OCI-LY7 (cell line): ENCODE measurements around the gene MRPS18A.

Source experiments
- EZH2phosphoT487 ChIP-seq: fragments of 200-600 bp; sonication (generic); IDR thresholded peaks from 2 replicates; pipeline ENCODE4 v1.6.1; 2018; ENCODE audit warnings: low read depth, borderline replicate concordance, mild to moderate bottlenecking, mixed run types, antibody characterized with exemption, low read length, moderate library complexity, mixed read lengths
- TF ChIP-seq, protein P1 (sequence below): fragments of 200-600 bp; sonication (generic); conservative IDR thresholded peaks from 2 replicates; pipeline ENCODE4 v1.5.1; 2014; ENCODE audit warnings: mild to moderate bottlenecking, antibody characterized with exemption, low read length, moderate library complexity, mixed read lengths

DNA sequence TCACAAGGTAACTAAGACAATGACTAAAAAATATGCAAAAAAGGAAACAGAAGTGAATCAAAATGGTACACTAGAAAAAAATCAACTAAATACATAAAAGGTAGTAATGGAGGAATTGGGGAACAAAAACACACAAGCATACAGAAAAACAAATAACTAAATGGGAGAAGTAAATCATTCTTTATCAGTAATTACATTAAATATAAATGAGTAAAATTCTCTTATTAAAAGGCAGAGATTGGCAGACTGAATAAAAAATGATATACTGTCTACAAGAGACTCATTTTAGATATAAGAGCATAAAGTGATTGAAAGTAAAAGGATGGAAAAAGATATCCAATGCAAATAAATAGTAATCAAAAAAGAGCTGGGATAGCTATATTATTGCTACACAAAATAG, 43.0 kb upstream of the MRPS18A start:
- no peak for TF ChIP-seq EZH2phosphoT487
- TF ChIP-seq, protein P1, sequence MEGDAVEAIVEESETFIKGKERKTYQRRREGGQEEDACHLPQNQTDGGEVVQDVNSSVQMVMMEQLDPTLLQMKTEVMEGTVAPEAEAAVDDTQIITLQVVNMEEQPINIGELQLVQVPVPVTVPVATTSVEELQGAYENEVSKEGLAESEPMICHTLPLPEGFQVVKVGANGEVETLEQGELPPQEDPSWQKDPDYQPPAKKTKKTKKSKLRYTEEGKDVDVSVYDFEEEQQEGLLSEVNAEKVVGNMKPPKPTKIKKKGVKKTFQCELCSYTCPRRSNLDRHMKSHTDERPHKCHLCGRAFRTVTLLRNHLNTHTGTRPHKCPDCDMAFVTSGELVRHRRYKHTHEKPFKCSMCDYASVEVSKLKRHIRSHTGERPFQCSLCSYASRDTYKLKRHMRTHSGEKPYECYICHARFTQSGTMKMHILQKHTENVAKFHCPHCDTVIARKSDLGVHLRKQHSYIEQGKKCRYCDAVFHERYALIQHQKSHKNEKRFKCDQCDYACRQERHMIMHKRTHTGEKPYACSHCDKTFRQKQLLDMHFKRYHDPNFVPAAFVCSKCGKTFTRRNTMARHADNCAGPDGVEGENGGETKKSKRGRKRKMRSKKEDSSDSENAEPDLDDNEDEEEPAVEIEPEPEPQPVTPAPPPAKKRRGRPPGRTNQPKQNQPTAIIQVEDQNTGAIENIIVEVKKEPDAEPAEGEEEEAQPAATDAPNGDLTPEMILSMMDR: no peak
